ENCODE data around the gene FMO3.

GRCh38 chr1:171166361-171166760 lies 75.7 kb downstream of the FMO3 start:
- no peak for TF ChIP-seq CTCF (IDR thresholded peaks at IDR 0.05)
- TF ChIP-seq POLR2A (IDR thresholded peaks at IDR 0.05) = no peak
